OCI-LY7 (cell line): ENCODE data around the gene ITK. TPM values are rescaled to one million over a fixed set of nuclear protein-coding genes. Genes with fewer than 3 reads are reported as not detected.

ENCODE experiments used
- BruUV-seq: library from RNA; stranded (reverse); fragments of 400-500 nt; replicated peaks from 2 replicates; lab custom pipeline; 2021; lab: Mats Ljungman, UMichigan
- CTCF ChIA-PET: fragments of 300-600 bp; sonication (Branson Sonifier 250); formaldehyde crosslinking; loops from one replicate; lab custom pipeline; 2022; ENCODE audit warnings: antibody characterized with exemption; ENCODE audit not compliant: unreplicated experiment; lab: Charles Lee
- POLR2A ChIA-PET: fragments of 300-600 bp; sonication (Branson Sonifier 250); formaldehyde crosslinking; loops from one replicate; lab custom pipeline; 2022; ENCODE audit warnings: antibody characterized with exemption; lab: Charles Lee
- DNase-seq: peaks from one replicate; pipeline ENCODE4 v3.0.0-alpha.2; 2015; ENCODE audit warnings: low spot score
- H2AFZ ChIP-seq: fragments of 200-600 bp; sonication (generic), shearing (Covaris generic); 2 replicates; pipeline ENCODE4 v1.6.1; 2014; ENCODE audit warnings: mild to moderate bottlenecking, antibody characterized with exemption, low read length, moderate library complexity
- H3K27ac ChIP-seq: fragments of 200-600 bp; sonication (generic); 2 replicates; pipeline ENCODE4 v1.5.1; 2014; ENCODE audit warnings: mixed run types, low read depth, mild to moderate bottlenecking, moderate library complexity, low read length, inconsistent platforms; ENCODE audit not compliant: poor library complexity, severe bottlenecking
- H3K36me3 ChIP-seq: fragments of 200-600 bp; sonication (generic); 2 replicates; pipeline ENCODE4 v1.6.1; 2014; ENCODE audit warnings: mild to moderate bottlenecking, antibody characterized with exemption, low read length, moderate library complexity, mixed read lengths; ENCODE audit not compliant: insufficient read depth
- H3K4me1 ChIP-seq: fragments of 200-600 bp; sonication (generic); 2 replicates; pipeline ENCODE4 v1.5.1; 2014; ENCODE audit warnings: mild to moderate bottlenecking, low read length; ENCODE audit not compliant: insufficient read depth, poor library complexity, severe bottlenecking
- H3K4me2 ChIP-seq: fragments of 200-600 bp; sonication (generic); 2 replicates; pipeline ENCODE4 v1.6.1; 2014; ENCODE audit warnings: mild to moderate bottlenecking, low read length
- H3K4me3 ChIP-seq: fragments of 200-600 bp; sonication (generic); 2 replicates; pipeline ENCODE4 v1.5.1; 2014; ENCODE audit warnings: mild to moderate bottlenecking, low read depth, low read length; ENCODE audit not compliant: poor library complexity, severe bottlenecking
- H3K79me2 ChIP-seq: fragments of 200-600 bp; sonication (generic); 2 replicates; pipeline ENCODE4 v1.6.1; 2016; ENCODE audit warnings: low read depth, mild to moderate bottlenecking, low read length, moderate library complexity, mixed read lengths; ENCODE audit not compliant: insufficient read depth
- H3K9me2 ChIP-seq: fragments of 200-600 bp; sonication (generic); 2 replicates; pipeline ENCODE4 v1.6.1; 2016; ENCODE audit warnings: mild to moderate bottlenecking, low read length, mixed read lengths; ENCODE audit not compliant: insufficient read depth
- H3K9me3 ChIP-seq: fragments of 200-600 bp; sonication (generic); 2 replicates; pipeline ENCODE4 v1.6.1; 2014; ENCODE audit warnings: mild to moderate bottlenecking, mixed run types, low read length, mixed read lengths
- H4K20me1 ChIP-seq: fragments of 200-600 bp; sonication (generic); 2 replicates; pipeline ENCODE4 v1.6.1; 2014; ENCODE audit warnings: mild to moderate bottlenecking, antibody characterized with exemption, low read length, moderate library complexity, mixed read lengths; ENCODE audit not compliant: insufficient read depth
- CTCF ChIP-seq: fragments of 200-600 bp; sonication (generic); conservative IDR thresholded peaks from 2 replicates; pipeline ENCODE4 v1.5.1; 2014; ENCODE audit warnings: mild to moderate bottlenecking, antibody characterized with exemption, low read length, moderate library complexity, mixed read lengths
- EZH2phosphoT487 ChIP-seq: fragments of 200-600 bp; sonication (generic); IDR thresholded peaks from 2 replicates; pipeline ENCODE4 v1.6.1; 2018; ENCODE audit warnings: low read depth, borderline replicate concordance, mild to moderate bottlenecking, mixed run types, antibody characterized with exemption, low read length, moderate library complexity, mixed read lengths
- intact Hi-C: fragments of 100-400 bp; cut with micrococcal nuclease; formaldehyde crosslinking; loops from one replicate; pipeline ENCODE4 v1.10.0; 2022; ENCODE audit not compliant: unreplicated experiment
- total RNA-seq, 2 experiments: library from RNA; depleted of rRNA in 1 of 2; stranded (reverse); fragments of >200 nt in 1 of 2; shearing (Covaris generic) in 1 of 2; gene quantifications; 2 replicates each; pipeline ENCODE4 v1.2.3, GENCODE V29; 2014 to 2022

Gene ITK
- total RNA-seq, 2 experiments from 2014 or later, result not detected

GRCh38 chr5:157222506-157223230 lies 42.0 kb downstream of the ITK start:
- Histone ChIP-seq H3K4me3 (no peak overlapping the region), H3K36me3 (no peaks in the 10 kb centered on the region)

GRCh38 chr5:157225469-157226422 lies 45.1 kb downstream of the ITK start:
- H3K27ac ChIP-seq, result no peak overlapping the region
- H3K36me3 ChIP-seq, result no peaks in the 10 kb centered on the region
- no peak overlapping the region for H3K4me3 ChIP-seq
- POLR2A ChIA-PET, result interaction anchor here (1.2 kb wide), 1 partner anchor 30 kb away, joined by 3 read pairs; no protein-coding TSS in a partner anchor
- no peaks in the 10 kb centered on the region for H4K20me1 ChIP-seq
- no TSS peak for BruUV-seq
- H2AFZ ChIP-seq, result no peak overlapping the region
- TF ChIP-seq EZH2phosphoT487 (no peak), CTCF (no peak)
- H3K4me1 ChIP-seq, result no peaks in the 10 kb centered on the region
- no peak for DNase-seq
- no peak overlapping the region for H3K4me2 ChIP-seq
- intact Hi-C loops, result no loop called here
- no peaks in the 10 kb centered on the region for H3K79me2 ChIP-seq
- CTCF ChIA-PET, result no interaction called here
- H3K9me2 ChIP-seq, result no peaks in the 10 kb centered on the region
- no peaks in the 10 kb centered on the region for H3K9me3 ChIP-seq

More at GRCh38 chr5:157222506-157223230, 42.0 kb downstream of the ITK start:
- Histone ChIP-seq H3K79me2 (no peaks in the 10 kb centered on the region), H4K20me1 (no peaks in the 10 kb centered on the region), H3K27ac (no peak overlapping the region), H3K4me1 (peaks cover 6% of the 10 kb centered on the region), H3K9me2 (no peaks in the 10 kb centered on the region), H3K4me2 (no peak overlapping the region), H3K9me3 (no peaks in the 10 kb centered on the region), H2AFZ (no peak overlapping the region)
- CTCF ChIA-PET, result no interaction called here
- POLR2A ChIA-PET, result no interaction called here
- intact Hi-C loops, result no loop called here
- no peak for DNase-seq
- TF ChIP-seq CTCF, result no peak
- BruUV-seq, result no TSS peak
